Esophagus squamous epithelium (tissue), 5 donors: Measurements from ENCODE around the gene TSPYL1. TPM values are rescaled to one million over a fixed set of nuclear protein-coding genes. Genes with fewer than 3 reads are reported as not detected.
"Not testable (repeated sequence)": the region's sequence is repeated elsewhere in the genome, so short reads cannot be mapped to it uniquely, and the experiment has no call there.

Source experiments
- DNase-seq: peaks from one replicate; lab custom pipeline; 2025; lab: John Stamatoyannopoulos, UW
- H3K27ac ChIP-seq, 4 donors: fragments of 200-600 bp; sonication (generic); one replicate each; pipeline ENCODE4 v1.5.1; 2016 to 2019; ENCODE audit warnings: mild to moderate bottlenecking in 1 of 4
- H3K27me3 ChIP-seq, 4 donors: fragments of 200-600 bp; sonication (generic); 1 replicate in 3 of 4; 2 replicates in 1 of 4; pipeline versions ENCODE4 v1.5.1 to v1.6.0; 2017 to 2021; ENCODE audit warnings: antibody characterized with exemption in 1 of 4
- H3K36me3 ChIP-seq, 3 donors: fragments of 200-600 bp; sonication (generic); one replicate each; pipeline ENCODE4 v1.5.1; 2016 to 2019
- H3K4me1 ChIP-seq, 3 donors: fragments of 200-600 bp; sonication (generic); one replicate each; pipeline ENCODE4 v1.5.1; 2017 to 2019
- H3K4me3 ChIP-seq, 4 donors: fragments of 200-600 bp; sonication (generic); 1 replicate in 3 of 4; 2 replicates in 1 of 4; pipeline ENCODE4 v1.5.1; 2016 to 2019; ENCODE audit warnings: mild to moderate bottlenecking in 2 of 4, moderate library complexity in 1 of 4
- H3K9me3 ChIP-seq, 3 donors: fragments of 200-600 bp; sonication (generic); one replicate each; pipeline ENCODE4 v1.5.1; 2016 to 2019
- POLR2A ChIP-seq, 4 donors: fragments of 450-650 bp; IDR thresholded peaks; one replicate each; pipeline ENCODE4 v1.6.1; 2017; ENCODE audit warnings: antibody characterized with exemption in 4 of 4, mild to moderate bottlenecking in 4 of 4, moderate library complexity in 3 of 4
- WGBS, 2 donors: methylation state at CpG; one replicate each; pipeline ENCODE4 v1.1.5; 2018; 5-methylcytosine and 5-hydroxymethylcytosine counted together
- intact Hi-C: fragments of 100-400 bp; cut with DNase I; formaldehyde crosslinking; loops from one replicate; pipeline ENCODE4 v1.15.0; 2022
- total RNA-seq, 4 donors: library from RNA; depleted of rRNA; stranded (reverse); fragments of >200 nt; gene quantifications; one replicate each; pipeline ENCODE4 v1.1.0, GENCODE V29; 2016
- TF ChIP-seq, protein P1 (sequence below), 6 experiments: fragments of 450-650 bp in 4 of 6; fragments of 200-600 bp in 2 of 6; sonication (generic) in 2 of 6; IDR thresholded peaks; one replicate each; pipeline ENCODE4 v1.5.1; 2016 to 2019; ENCODE audit warnings: antibody characterized with exemption in 6 of 6, mild to moderate bottlenecking in 4 of 6, moderate library complexity in 4 of 6
- donor health status: DM: yes; HTN: yes; CAD: no.

Gene TSPYL1
- total RNA-seq, 4 donors from 2014 or later, result 55.5 to 78.3 (median 58.1) TPM

DNA sequence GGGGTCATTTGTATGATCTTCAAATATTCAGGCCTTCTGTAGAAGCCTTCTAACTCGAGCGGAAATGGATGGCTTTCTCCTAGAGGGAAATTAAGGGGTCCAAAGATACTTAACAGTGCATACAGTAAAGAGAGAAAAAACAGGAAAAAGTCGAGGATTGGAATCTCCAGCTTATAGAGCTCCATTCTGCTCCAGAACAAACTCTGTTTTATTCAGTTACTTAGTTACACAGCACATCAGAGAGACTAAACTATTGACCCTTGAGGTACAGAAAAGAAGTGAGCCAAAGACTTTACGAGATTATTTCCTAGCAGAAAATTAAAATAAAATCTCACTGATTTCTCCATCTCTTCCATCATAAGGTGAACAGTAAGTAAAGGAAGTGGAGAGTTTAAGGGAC, 47.3 kb upstream of the TSPYL1 start:
- TF ChIP-seq, protein P1, sequence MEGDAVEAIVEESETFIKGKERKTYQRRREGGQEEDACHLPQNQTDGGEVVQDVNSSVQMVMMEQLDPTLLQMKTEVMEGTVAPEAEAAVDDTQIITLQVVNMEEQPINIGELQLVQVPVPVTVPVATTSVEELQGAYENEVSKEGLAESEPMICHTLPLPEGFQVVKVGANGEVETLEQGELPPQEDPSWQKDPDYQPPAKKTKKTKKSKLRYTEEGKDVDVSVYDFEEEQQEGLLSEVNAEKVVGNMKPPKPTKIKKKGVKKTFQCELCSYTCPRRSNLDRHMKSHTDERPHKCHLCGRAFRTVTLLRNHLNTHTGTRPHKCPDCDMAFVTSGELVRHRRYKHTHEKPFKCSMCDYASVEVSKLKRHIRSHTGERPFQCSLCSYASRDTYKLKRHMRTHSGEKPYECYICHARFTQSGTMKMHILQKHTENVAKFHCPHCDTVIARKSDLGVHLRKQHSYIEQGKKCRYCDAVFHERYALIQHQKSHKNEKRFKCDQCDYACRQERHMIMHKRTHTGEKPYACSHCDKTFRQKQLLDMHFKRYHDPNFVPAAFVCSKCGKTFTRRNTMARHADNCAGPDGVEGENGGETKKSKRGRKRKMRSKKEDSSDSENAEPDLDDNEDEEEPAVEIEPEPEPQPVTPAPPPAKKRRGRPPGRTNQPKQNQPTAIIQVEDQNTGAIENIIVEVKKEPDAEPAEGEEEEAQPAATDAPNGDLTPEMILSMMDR (IDR thresholded peaks at IDR 0.05), result no peak
- TF ChIP-seq POLR2A (IDR thresholded peaks at IDR 0.05), result no peak
- Histone ChIP-seq H3K9me3 (no peaks in the 10 kb centered on the region), H3K27me3 (no peaks in the 10 kb centered on the region), H3K36me3 (no peaks in the 10 kb centered on the region), H3K4me3 (no peak overlapping the region), H3K27ac (no peak overlapping the region), H3K4me1 (peaks cover 0 to 6% (median 0%) of the 10 kb centered on the region in 3 donors)
- WGBS, 2 donors, result 72 to 74% methylated on average over 4 of the region's 4 CpGs
- intact Hi-C loops, result no loop called here
- DNase-seq, result no peak

GRCh38 chr6:116326181-116326671, 46.5 kb upstream of the TSPYL1 start:
- no peaks in the 10 kb centered on the region for H3K9me3 ChIP-seq
- intact Hi-C loops, result no loop called here
- WGBS, 2 donors, result 66 to 77% methylated on average over 7 of the region's 7 CpGs

GRCh38 chr6:116325634-116326132, 46.0 kb upstream of the TSPYL1 start:
- 90 to 91% methylated on average over 7 to 10 of the region's 11 CpGs for WGBS, 2 donors

More at GRCh38 chr6:116326181-116326671, 46.5 kb upstream of the TSPYL1 start:
- no peak overlapping the region for H3K4me3 ChIP-seq
- no peaks in the 10 kb centered on the region for H3K36me3 ChIP-seq
- H3K27ac ChIP-seq, result no peak overlapping the region
- H3K27me3 ChIP-seq, result no peaks in the 10 kb centered on the region
- TF ChIP-seq, protein P1 (IDR thresholded peaks at IDR 0.05), result no peak
- TF ChIP-seq POLR2A (IDR thresholded peaks at IDR 0.05), result no peak
- no peak for DNase-seq
- peaks cover 0 to 6% (median 0%) of the 10 kb centered on the region in 3 donors for H3K4me1 ChIP-seq

DNA sequence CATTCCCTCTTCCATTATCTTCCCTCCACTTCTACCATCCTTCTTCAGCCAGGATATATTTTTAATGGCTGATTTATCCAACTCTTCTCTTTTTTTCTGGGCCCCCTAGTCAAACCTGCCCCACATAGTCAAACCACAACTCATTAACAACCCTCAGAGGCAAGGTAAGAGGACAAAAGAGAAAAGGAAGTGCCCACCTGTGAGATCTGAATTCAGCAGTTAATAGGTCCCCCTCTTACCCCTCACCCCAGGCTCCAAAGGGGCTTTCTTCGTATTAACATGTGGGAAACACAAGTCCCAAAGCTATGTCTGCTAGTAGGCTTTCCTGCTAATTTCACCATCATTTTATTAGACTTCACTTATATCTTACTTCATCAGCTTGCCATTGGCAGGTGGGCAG, 44.1 kb upstream of the TSPYL1 start:
- H3K27ac ChIP-seq, result no peak overlapping the region
- no peak for DNase-seq
- no peak overlapping the region for H3K4me3 ChIP-seq
- H3K27me3 ChIP-seq, result no peaks in the 10 kb centered on the region
- WGBS, 2 donors, result 94 to 100% methylated on average over 1 of the region's 1 CpG
- H3K9me3 ChIP-seq, result no peaks in the 10 kb centered on the region
- TF ChIP-seq POLR2A (IDR thresholded peaks at IDR 0.05), result no peak
- TF ChIP-seq, protein P1 (IDR thresholded peaks at IDR 0.05), result no peak
- peaks cover 0 to 6% (median 0%) of the 10 kb centered on the region in 3 donors for H3K4me1 ChIP-seq
- no peaks in the 10 kb centered on the region for H3K36me3 ChIP-seq
- intact Hi-C loops, result no loop called here

More at GRCh38 chr6:116325634-116326132, 46.0 kb upstream of the TSPYL1 start:
- H3K9me3 ChIP-seq, H3K4me3 ChIP-seq, H3K4me1 ChIP-seq, H3K36me3 ChIP-seq, H3K27ac ChIP-seq, intact Hi-C loops, H3K27me3 ChIP-seq, DNase-seq: not testable (repeated sequence)

DNA sequence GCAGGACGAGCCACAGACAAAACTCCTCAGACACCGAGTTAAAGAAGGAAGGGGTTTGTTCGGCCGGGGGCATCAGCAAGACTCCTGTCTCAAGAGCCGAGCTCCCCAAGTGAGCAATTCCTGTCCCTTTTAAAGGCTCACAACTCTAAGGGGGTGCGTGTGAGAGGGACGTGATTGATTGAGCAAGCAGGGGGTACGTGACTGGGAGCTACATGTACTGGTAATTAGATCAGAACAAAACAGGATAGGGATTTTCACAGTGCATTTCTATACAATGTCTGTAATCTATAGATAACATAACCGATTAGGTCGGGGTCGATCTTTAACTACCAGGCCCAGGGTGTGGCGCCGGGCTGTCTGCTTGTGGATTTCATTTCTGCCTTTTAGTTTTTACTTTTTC, 42.2 kb upstream of the TSPYL1 start:
- H3K36me3 ChIP-seq, H3K4me1 ChIP-seq, intact Hi-C loops, H3K4me3 ChIP-seq, H3K27me3 ChIP-seq, H3K27ac ChIP-seq, DNase-seq, H3K9me3 ChIP-seq: not testable (repeated sequence)
- WGBS, 2 donors, result 87% methylated on average over 7 to 12 of the region's 13 CpGs

DNA sequence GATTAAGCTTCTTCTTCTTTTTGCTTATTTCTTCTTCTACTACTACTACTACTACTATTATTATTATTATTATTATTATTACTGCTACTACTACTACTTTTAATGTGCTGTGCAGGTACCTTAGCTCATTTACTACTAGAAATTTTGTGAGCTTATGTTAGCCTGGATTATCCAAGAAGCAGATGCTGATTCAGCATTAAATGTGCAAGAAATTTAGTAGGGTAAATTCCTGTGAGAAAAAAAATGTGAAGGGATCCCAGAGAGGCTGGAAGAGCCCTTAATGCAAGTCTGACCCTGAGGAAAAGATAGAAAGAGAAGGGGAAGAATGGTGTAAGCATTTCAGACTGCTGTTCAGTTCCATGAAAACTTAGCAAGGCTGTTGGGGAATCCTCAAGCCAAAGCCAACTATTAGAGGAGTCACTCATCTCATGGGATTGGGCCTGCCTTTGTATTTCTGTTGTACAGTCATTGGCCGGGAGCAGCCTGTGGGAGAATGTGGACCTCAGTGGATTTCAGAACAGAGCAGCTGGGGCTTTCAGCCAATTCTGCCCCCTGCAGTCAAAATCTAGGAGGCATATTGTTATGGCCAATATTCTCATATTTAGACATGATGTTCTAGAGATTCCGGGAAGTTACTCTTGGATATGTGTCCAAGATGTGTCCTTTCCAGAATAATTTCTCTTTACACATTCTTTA, 37.2 kb upstream of the TSPYL1 start:
- Histone ChIP-seq H3K36me3 (no peaks in the 10 kb centered on the region), H3K27ac (no peak overlapping the region), H3K9me3 (no peaks in the 10 kb centered on the region), H3K4me1 (no peaks in the 10 kb centered on the region), H3K27me3 (no peaks in the 10 kb centered on the region), H3K4me3 (no peak overlapping the region)
- TF ChIP-seq, protein P1 (IDR thresholded peaks at IDR 0.05), result no peak
- no peak for TF ChIP-seq POLR2A (IDR thresholded peaks at IDR 0.05)
- WGBS, 2 donors, result 71 to 97% methylated on average over 2 of the region's 2 CpGs
- intact Hi-C loops, result no loop called here
- DNase-seq, result no peak
